ENCODE measurements around the gene SMIM33.

The SMIM33 gene

GRCh38 chr5:139475865-139476617 is 5.2 kb downstream of the SMIM33 start:
- TF ChIP-seq POLR2AphosphoS5 (IDR thresholded peaks at IDR 0.05; ENCODE audit: low read depth, low read length) (no peak), REST (IDR thresholded peaks at IDR 0.05; ENCODE audit: insufficient read depth in 1 of 2, low read depth in 2 of 2, low read length in 2 of 2) (no peak), FOXP2 (optimal IDR thresholded peaks at IDR 0.05; ENCODE audit: borderline replicate concordance, extremely low read depth, extremely low read length, insufficient read depth) (no peak), SIN3A (IDR thresholded peaks at IDR 0.05; ENCODE audit: borderline replicate concordance, insufficient read depth, low read length) (no peak), TAF1 (IDR thresholded peaks at IDR 0.05; ENCODE audit: borderline replicate concordance, insufficient read depth, low read length) (no peak)

GRCh38 chr5:139481122-139481533 is 10.3 kb downstream of the SMIM33 start:
- no peak for TF ChIP-seq FOXP2 (optimal IDR thresholded peaks at IDR 0.05; ENCODE audit: borderline replicate concordance, extremely low read depth, extremely low read length, insufficient read depth)
- TF ChIP-seq TAF1 (IDR thresholded peaks at IDR 0.05; ENCODE audit: borderline replicate concordance, insufficient read depth, low read length): no peak
- TF ChIP-seq REST (IDR thresholded peaks at IDR 0.05; ENCODE audit: insufficient read depth in 1 of 2, low read depth in 2 of 2, low read length in 2 of 2): no peak
- no peak for TF ChIP-seq SIN3A (IDR thresholded peaks at IDR 0.05; ENCODE audit: borderline replicate concordance, insufficient read depth, low read length)
- no peak for TF ChIP-seq POLR2AphosphoS5 (IDR thresholded peaks at IDR 0.05; ENCODE audit: low read depth, low read length)

GRCh38 chr5:139481580-139482049 is 10.8 kb downstream of the SMIM33 start:
- no peak for TF ChIP-seq POLR2AphosphoS5 (IDR thresholded peaks at IDR 0.05; ENCODE audit: low read depth, low read length)
- no peak for TF ChIP-seq FOXP2 (optimal IDR thresholded peaks at IDR 0.05; ENCODE audit: borderline replicate concordance, extremely low read depth, extremely low read length, insufficient read depth)
- no peak for TF ChIP-seq TAF1 (IDR thresholded peaks at IDR 0.05; ENCODE audit: borderline replicate concordance, insufficient read depth, low read length)
- TF ChIP-seq SIN3A (IDR thresholded peaks at IDR 0.05; ENCODE audit: borderline replicate concordance, insufficient read depth, low read length): no peak
- no peak for TF ChIP-seq REST (IDR thresholded peaks at IDR 0.05; ENCODE audit: insufficient read depth in 1 of 2, low read depth in 2 of 2, low read length in 2 of 2)

GRCh38 chr5:139482050-139482889 is 11.5 kb downstream of the SMIM33 start, which contains the start of gene STING1:
TSS of gene STING1 (minus strand) at chr5:139482758. CDS start at chr5:139481704, 1,054 bp downstream.
- TF ChIP-seq REST (IDR thresholded peaks at IDR 0.05; ENCODE audit: insufficient read depth in 1 of 2, low read depth in 2 of 2, low read length in 2 of 2) (peak in 1 of 2 experiments; percentile 49; a peak in 1 of 4 replicates), TAF1 (IDR thresholded peaks at IDR 0.05; ENCODE audit: borderline replicate concordance, insufficient read depth, low read length) (no peak), FOXP2 (optimal IDR thresholded peaks at IDR 0.05; ENCODE audit: borderline replicate concordance, extremely low read depth, extremely low read length, insufficient read depth) (no peak), SIN3A (IDR thresholded peaks at IDR 0.05; ENCODE audit: borderline replicate concordance, insufficient read depth, low read length) (0 out of 2 replicates have a peak, but pooled peaks have one; percentile 34)
